Neural progenitor cell (in vitro differentiated cells): ENCODE measurements around the gene LCT. TPM values are rescaled to one million over a fixed set of nuclear protein-coding genes. Genes with fewer than 3 reads are reported as not detected.

Experiments
- DNase-seq: peaks from one replicate; pipeline ENCODE4 v3.0.0-alpha.2; 2016; ENCODE audit warnings: low spot score
- H2AFZ ChIP-seq: fragments of 200-600 bp; sonication (generic); replicated peaks from 2 replicates; pipeline ENCODE4 v1.6.1; 2016; ENCODE audit warnings: antibody characterized with exemption
- H3F3A ChIP-seq: fragments of 200-600 bp; sonication (generic); 2 replicates; pipeline ENCODE4 v1.6.1; 2016; ENCODE audit warnings: antibody characterized with exemption, low read depth
- H3K27ac ChIP-seq: fragments of 200-600 bp; sonication (generic); 2 replicates; pipeline ENCODE4 v1.5.1; 2016; ENCODE audit warnings: mild to moderate bottlenecking
- H3K27me3 ChIP-seq: fragments of 200-600 bp; sonication (generic); 2 replicates; pipeline ENCODE4 v1.6.1; 2016; ENCODE audit warnings: mild to moderate bottlenecking, moderate library complexity
- H3K36me3 ChIP-seq: fragments of 200-600 bp; sonication (generic); 2 replicates; pipeline ENCODE4 v1.5.1; 2016
- H3K4me1 ChIP-seq: fragments of 200-600 bp; sonication (generic); 2 replicates; pipeline ENCODE4 v1.6.1; 2016; ENCODE audit warnings: mixed run types
- H3K4me2 ChIP-seq: fragments of 200-600 bp; sonication (generic); 2 replicates; pipeline ENCODE4 v1.6.1; 2016
- H3K4me3 ChIP-seq: fragments of 200-600 bp; sonication (generic); 2 replicates; pipeline ENCODE4 v1.5.1; 2016
- H3K79me2 ChIP-seq: fragments of 200-600 bp; sonication (generic); 2 replicates; pipeline ENCODE4 v1.6.1; 2016; ENCODE audit warnings: low read depth
- H3K9ac ChIP-seq: fragments of 200-600 bp; sonication (generic); 2 replicates; pipeline ENCODE4 v1.6.1; 2016
- H3K9me3 ChIP-seq: fragments of 200-600 bp; sonication (generic); 2 replicates; pipeline ENCODE4 v1.5.1; 2016; ENCODE audit warnings: low read depth
- H4K20me1 ChIP-seq: fragments of 200-600 bp; sonication (generic); 2 replicates; pipeline ENCODE4 v1.6.1; 2016; ENCODE audit warnings: low read depth
- H3K27ac Mint-ChIP-seq: 3 replicates; pipeline ENCODE4 v1.8.0; 2021; ENCODE audit warnings: mixed read lengths
- H3K27me3 Mint-ChIP-seq: 2 replicates; pipeline ENCODE4 v1.8.0; 2022; ENCODE audit warnings: low read depth, mild to moderate bottlenecking, inconsistent platforms, moderate library complexity, mixed read lengths; ENCODE audit not compliant: insufficient read depth
- H3K36me3 Mint-ChIP-seq: 3 replicates; pipeline ENCODE4 v1.8.0; 2021; ENCODE audit warnings: mixed read lengths
- H3K4me1 Mint-ChIP-seq: 3 replicates; pipeline ENCODE4 v1.8.0; 2021; ENCODE audit warnings: mixed read lengths
- H3K4me3 Mint-ChIP-seq: 3 replicates; pipeline ENCODE4 v1.8.0; 2021; ENCODE audit warnings: mild to moderate bottlenecking, moderate library complexity, mixed read lengths
- H3K9me3 Mint-ChIP-seq: 3 replicates; pipeline ENCODE4 v1.8.0; 2020; ENCODE audit warnings: mixed read lengths
- CTCF ChIP-seq: fragments of 200-600 bp; sonication (generic); IDR thresholded peaks from 2 replicates; pipeline ENCODE4 v1.5.1; 2017; ENCODE audit warnings: antibody characterized with exemption, mild to moderate bottlenecking
- EZH2 ChIP-seq: fragments of 200-600 bp; sonication (generic); IDR thresholded peaks from 2 replicates; pipeline ENCODE4 v1.6.1; 2017; ENCODE audit warnings: antibody characterized with exemption, mild to moderate bottlenecking, moderate library complexity
- EZH2phosphoT487 ChIP-seq: fragments of 200-600 bp; sonication (generic); IDR thresholded peaks from 2 replicates; pipeline ENCODE4 v1.6.1; 2017; ENCODE audit warnings: antibody characterized with exemption
- total RNA-seq: library from RNA; depleted of rRNA; stranded (reverse); fragments of >200 nt; gene quantifications from 2 replicates; pipeline ENCODE4 v1.2.3, GENCODE V29; 2015; ENCODE audit warnings: low replicate concordance

Gene LCT
- total RNA-seq, 1 donor from 2014 or later = not detected

GRCh38 chr2:135829378-135830135 is 7.4 kb downstream of the LCT start:
- Histone ChIP-seq H3K4me3 (no peak overlapping the region), H3K27me3 (no peaks in the 10 kb centered on the region), H3K36me3 (no peaks in the 10 kb centered on the region), H3K4me1 (peaks cover 5% of the 10 kb centered on the region), H4K20me1 (no peaks in the 10 kb centered on the region), H3K79me2 (no peaks in the 10 kb centered on the region), H3K9ac (no peak overlapping the region), H3K9me3 (no peaks in the 10 kb centered on the region), H3K4me2 (no peak overlapping the region), H2AFZ (no peak overlapping the region), H3K27ac (no peak overlapping the region), H3F3A (no peaks in the 10 kb centered on the region)
- TF ChIP-seq EZH2 = no peak
- TF ChIP-seq EZH2phosphoT487 = no peak
- no peak for TF ChIP-seq CTCF
- no peak for DNase-seq
- Mint-ChIP-seq H3K27me3 (no peaks in the 10 kb centered on the region), H3K4me1 (peaks cover 3% of the 10 kb centered on the region), H3K36me3 (peaks cover 2% of the 10 kb centered on the region), H3K9me3 (no peaks in the 10 kb centered on the region), H3K27ac (no peak overlapping the region), H3K4me3 (no peak overlapping the region)

GRCh38 chr2:135826544-135826943 is 10.4 kb downstream of the LCT start:
- peaks cover 3% of the 10 kb centered on the region for H3K4me1 Mint-ChIP-seq
- Histone ChIP-seq H3F3A (no peaks in the 10 kb centered on the region), H3K79me2 (no peaks in the 10 kb centered on the region), H3K9me3 (no peaks in the 10 kb centered on the region), H3K27me3 (no peaks in the 10 kb centered on the region), H2AFZ (peak overlapping the region; percentile 37), H3K27ac (no peak overlapping the region), H3K4me2 (no peak overlapping the region), H3K4me1 (peaks cover 5% of the 10 kb centered on the region), H3K4me3 (no peak overlapping the region), H4K20me1 (no peaks in the 10 kb centered on the region), H3K9ac (no peak overlapping the region), H3K36me3 (no peaks in the 10 kb centered on the region)
- DNase-seq = peak; percentile 60
- no peaks in the 10 kb centered on the region for H3K36me3 Mint-ChIP-seq
- H3K9me3 Mint-ChIP-seq = no peaks in the 10 kb centered on the region
- peaks cover 8% of the 10 kb centered on the region for H3K27me3 Mint-ChIP-seq
- no peak overlapping the region for H3K4me3 Mint-ChIP-seq
- TF ChIP-seq EZH2 (no peak), CTCF (no peak), EZH2phosphoT487 (no peak)
- H3K27ac Mint-ChIP-seq = no peak overlapping the region

- no peak overlapping the region for H3K4me3 Mint-ChIP-seq
- no peak for DNase-seq
- H3K9me3 Mint-ChIP-seq = no peaks in the 10 kb centered on the region
- Histone ChIP-seq H3F3A (no peaks in the 10 kb centered on the region), H3K4me3 (no peak overlapping the region), H3K4me2 (no peak overlapping the region), H4K20me1 (no peaks in the 10 kb centered on the region), H2AFZ (peak overlapping the region; percentile 90), H3K9me3 (no peaks in the 10 kb centered on the region), H3K4me1 (peaks cover 5% of the 10 kb centered on the region), H3K79me2 (no peaks in the 10 kb centered on the region), H3K36me3 (no peaks in the 10 kb centered on the region), H3K9ac (no peak overlapping the region), H3K27ac (no peak overlapping the region), H3K27me3 (no peaks in the 10 kb centered on the region)
- no peak overlapping the region for H3K27ac Mint-ChIP-seq
- H3K36me3 Mint-ChIP-seq = no peaks in the 10 kb centered on the region
- TF ChIP-seq EZH2phosphoT487 (no peak), CTCF (no peak), EZH2 (no peak)
- peaks cover 3% of the 10 kb centered on the region for H3K4me1 Mint-ChIP-seq
- peaks cover 8% of the 10 kb centered on the region for H3K27me3 Mint-ChIP-seq
Observed at GRCh38 chr2:135825550-135826176, 11.3 kb downstream of the LCT start.
